ENCODE data around the gene VRK2.

VRK2 gene

DNA sequence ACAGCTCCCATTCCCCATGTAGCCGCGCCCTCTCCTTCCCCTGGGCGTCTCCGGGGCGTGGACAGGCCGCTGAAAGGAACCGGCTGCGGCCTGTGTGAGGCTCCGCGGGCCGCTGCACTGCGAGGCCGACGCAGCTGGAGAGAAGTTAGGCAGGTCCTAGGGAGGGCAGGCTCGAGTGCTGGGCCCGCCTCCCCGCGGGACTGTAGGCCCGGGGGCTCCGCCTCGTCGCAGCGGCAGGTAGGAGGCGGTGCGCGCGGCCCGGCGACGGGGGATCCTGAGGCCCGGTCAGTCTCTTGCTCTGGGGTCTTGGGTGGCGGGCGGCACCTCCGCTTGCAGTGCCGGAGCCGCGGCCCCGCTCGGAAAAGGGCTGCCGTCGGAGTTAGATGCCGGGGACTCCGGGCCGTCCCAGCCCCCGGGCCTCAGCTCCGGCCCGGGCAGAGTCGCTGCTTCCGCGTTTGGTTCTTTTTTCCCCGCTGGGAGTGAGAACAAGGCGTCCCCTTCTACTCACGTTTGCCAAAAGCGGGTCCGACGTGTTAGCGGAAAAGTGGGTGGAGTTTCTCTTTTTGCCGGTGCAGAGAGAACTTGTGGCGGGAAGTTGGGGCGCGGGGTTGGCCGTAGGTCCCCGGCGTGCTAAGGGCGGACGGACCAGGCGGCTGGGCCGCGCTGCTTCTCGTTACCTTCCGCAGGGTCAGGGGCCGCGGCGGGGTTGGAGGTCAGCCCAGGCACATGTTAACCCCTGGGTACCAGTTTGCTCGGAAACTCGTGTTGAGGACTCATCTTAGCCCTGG, at the start of gene VRK2:
Gene VRK2 (plus strand): TSS at position 222 of the 788 bp plus-strand sequence. CDS start 2,026 bp downstream, outside the sequence.
- in situ Hi-C loops (cut with MboI; ENCODE audit: low pct_unique_long_range_greater_than_20kb, low sequenced_read_pairs) = no loop called here
- peak; percentile 96 for DNase-seq

DNA sequence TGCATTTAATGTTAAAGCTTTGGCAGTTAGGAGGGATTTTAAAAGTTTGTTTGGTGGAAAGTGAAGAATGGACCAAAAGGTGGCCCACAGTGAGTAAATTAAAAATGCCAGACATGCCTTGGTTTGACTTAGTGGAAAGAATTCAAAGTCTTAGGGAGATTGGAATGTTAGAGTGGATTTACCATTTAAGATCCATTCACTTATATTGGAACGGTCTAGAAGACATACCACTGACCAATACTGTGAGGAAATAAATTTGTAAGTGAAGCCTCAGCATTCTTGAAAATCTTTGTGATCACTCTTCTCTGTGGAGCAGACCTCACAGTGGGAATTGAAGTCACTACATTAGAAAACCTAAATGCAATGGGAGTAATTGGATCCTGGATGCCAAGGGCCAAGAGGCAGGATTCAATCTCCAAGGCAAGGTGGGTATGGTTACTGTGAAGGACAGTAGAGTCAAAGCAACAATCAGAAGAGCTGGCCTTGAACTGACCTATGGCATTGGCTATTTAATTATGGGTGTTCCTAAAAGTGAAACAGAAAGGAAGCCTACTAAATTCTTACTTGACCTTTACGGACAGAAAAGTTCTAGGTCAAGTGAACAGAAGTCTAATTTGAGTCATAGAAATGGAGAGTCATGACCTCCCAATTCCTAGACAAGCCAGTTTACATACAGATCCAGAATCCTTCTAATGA, 40.2 kb upstream of the VRK2 start:
- DNase-seq = no peak
- in situ Hi-C loops (cut with MboI; ENCODE audit: low pct_unique_long_range_greater_than_20kb, low sequenced_read_pairs) = no loop called here

DNA sequence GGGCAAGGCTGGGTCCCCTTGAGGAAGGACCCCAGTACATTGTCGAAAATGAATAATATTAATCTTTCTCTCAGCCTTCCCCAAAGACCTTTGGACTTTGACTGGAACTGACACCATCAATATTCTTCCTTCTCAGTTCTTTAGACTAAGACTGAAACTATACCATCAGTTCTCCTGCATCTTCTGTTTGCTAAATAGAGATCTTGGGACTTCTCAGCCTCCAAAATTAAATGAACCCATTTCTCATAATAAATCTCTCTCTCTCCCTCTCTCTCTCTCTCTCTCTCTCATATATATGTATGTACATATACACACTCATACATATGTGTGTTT, 39.7 kb upstream of the VRK2 start:
- in situ Hi-C loops (cut with MboI; ENCODE audit: low pct_unique_long_range_greater_than_20kb, low sequenced_read_pairs) = no loop called here
- no peak for DNase-seq

DNA sequence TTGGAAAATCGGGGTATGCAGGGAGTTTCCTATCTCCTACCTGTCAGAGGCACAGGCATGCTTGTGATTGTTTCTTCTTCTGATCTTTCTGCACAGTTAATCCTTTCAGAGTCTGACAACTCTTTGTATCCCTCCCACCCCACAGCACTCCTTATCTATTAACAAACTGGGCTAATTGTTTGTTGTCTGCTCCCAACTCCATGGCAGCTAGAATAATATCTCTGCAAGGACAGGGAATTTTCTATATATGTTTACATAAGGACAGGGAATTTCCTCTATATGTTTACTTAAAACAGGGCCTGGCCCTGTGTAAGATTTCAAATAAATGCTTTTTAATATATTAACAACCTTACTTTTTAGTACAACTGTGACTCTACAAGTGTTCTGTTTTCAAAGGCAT, 36.0 kb upstream of the VRK2 start:
- no peak for DNase-seq
- in situ Hi-C loops (cut with MboI; ENCODE audit: low pct_unique_long_range_greater_than_20kb, low sequenced_read_pairs) = no loop called here

DNA sequence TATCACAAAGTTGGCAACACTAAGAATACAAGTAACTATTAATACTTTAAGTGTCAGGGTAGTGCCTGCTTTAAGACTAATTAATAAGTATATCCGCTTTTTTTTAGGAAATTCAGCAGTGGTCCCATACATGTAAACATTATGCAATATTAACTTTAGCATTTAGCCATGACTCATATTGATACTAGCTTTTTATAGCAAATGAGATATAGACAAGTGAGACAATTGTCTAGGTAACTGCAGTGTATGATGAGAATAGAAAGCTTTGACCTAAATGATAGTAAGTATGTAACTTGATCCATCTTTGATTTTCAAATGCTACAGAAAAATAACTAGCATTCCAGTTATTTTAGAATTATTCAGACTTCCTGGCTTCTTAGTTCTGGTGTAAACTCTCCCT, 27.4 kb upstream of the VRK2 start:
- no peak for DNase-seq

DNA sequence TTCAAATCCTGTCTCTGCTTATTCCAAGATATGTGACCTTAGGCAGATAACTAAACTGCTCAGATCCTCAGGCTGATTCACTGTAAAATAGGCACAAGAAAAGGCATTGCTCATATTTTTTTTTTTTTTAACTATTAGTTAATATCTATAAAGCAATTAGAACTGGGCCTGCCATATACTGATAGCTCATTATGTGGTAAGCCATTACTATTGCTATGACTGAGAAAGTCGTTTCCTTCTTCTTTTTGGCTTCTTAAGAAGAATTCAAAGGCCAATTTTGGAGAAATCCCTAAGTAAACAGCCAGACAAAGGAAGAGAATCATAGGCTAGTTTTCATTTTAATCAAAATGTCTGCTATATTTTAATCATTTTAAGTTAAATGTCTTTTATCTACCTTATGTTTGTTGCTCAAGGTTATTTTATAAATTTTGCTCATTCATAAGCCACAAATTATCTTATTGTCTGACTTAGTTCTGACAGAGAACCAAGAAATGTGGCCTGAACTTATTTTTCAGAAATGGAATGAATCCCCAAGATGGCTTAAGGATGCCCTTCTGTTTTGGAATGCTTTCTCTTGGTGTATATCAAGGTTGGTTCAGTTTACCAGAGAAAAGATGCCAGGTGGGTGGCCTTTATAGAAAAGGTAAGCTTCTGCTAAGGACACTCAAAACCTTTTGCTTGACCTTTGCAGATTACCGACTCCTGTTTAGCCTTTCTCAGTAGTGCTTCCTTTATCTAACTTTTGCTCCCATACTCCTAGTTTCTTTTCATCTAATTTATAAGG, 21.3 kb upstream of the VRK2 start:
- in situ Hi-C loops (cut with MboI; ENCODE audit: low pct_unique_long_range_greater_than_20kb, low sequenced_read_pairs) = no loop called here
- no peak for DNase-seq

More for the DNA sequence above, 27.4 kb upstream of the VRK2 start:
- in situ Hi-C loops (cut with MboI; ENCODE audit: low pct_unique_long_range_greater_than_20kb, low sequenced_read_pairs) = no loop called here

DNA sequence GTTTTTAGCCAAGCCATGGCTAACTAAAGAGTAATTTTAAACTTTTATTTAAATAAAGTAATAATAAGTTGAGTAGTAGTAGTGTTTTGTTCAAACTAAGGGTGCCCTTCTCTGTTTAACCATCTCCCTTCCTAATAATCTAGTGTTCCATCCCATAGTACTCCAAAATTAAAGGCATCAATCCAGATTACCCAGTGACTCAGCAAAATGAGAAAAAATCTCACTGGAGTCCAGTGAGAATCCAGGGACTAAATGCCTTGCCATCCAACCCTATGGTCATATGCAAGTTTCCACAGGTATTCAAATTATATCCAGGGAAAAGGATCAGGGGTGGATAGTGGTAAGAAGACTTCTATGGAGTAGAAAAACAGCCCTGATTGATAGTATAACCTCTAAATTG, 19.6 kb upstream of the VRK2 start:
- no peak for DNase-seq
- in situ Hi-C loops (cut with MboI; ENCODE audit: low pct_unique_long_range_greater_than_20kb, low sequenced_read_pairs) = no loop called here

DNA sequence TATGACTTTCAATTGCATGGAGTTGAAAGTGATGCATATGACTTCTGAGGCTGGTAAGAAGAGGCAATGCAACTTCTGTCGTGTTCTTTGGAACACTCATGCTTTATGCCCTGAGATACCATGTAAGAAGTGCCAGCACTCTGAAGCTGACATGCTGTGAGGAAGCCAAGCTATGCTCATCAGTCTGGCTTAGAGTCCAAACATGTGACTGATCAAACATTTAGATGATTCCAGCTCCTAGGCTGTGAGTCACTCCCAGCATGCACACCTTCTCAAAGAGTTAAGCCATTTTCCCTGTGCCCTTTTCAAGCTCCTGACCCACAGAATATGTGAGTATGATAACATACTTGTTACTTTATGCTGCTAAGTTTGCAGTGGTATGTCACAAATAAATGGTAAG, 15.8 kb upstream of the VRK2 start:
- DNase-seq = no peak
- in situ Hi-C loops (cut with MboI; ENCODE audit: low pct_unique_long_range_greater_than_20kb, low sequenced_read_pairs) = no loop called here

DNA sequence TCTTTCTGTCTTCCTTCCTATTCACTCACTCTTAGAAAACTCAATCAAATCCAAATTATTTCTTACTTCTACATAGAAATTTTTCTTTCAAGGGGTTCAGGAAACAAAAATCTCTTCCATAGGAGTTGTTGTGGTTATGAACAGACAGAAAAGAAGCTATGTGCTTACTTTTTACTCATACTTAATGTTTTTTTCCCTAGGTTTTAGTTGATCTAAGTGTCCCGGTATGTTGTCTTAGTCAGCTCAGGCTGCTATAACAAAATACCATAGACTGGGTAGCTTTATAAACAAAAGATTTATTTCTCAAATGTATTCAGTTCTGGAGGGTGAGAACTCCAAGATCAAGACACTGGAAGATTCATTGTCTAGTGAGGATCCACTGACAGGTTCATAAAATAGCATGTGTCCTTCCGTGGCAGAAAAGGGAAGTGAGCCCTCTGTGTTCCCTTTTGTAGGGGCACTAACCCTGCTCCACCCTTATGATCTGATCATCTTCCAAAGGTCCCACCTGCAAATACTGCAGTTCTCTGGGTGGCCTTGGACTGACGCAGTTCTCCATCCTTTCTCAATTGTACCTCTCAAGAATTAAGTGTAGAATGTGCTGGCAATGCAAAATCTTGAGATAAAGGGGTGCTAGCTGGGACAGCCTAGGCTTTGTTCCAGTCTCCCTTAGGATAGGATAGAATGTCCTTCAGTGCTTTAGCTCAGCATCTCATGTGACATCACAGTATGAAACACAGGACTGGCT, 14.4 kb upstream of the VRK2 start:
- in situ Hi-C loops (cut with MboI; ENCODE audit: low pct_unique_long_range_greater_than_20kb, low sequenced_read_pairs) = no loop called here
- peak; percentile 69 for DNase-seq

DNA sequence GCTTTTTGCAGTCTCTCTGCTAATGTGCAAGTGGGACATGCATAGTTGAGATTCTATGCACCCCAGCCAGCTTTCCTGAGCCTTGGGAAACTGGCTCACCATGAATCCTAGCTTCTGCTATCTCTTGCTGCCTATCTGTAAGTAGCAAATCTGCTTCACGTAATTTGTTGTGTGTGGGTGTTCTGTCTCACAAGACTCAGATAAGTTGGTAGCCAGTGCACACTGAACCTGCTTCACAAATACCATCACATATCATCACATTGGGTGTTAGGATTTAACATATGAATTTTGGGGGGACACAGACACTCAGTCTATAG, 13.9 kb upstream of the VRK2 start:
- in situ Hi-C loops (cut with MboI; ENCODE audit: low pct_unique_long_range_greater_than_20kb, low sequenced_read_pairs) = no loop called here
- no peak for DNase-seq

DNA sequence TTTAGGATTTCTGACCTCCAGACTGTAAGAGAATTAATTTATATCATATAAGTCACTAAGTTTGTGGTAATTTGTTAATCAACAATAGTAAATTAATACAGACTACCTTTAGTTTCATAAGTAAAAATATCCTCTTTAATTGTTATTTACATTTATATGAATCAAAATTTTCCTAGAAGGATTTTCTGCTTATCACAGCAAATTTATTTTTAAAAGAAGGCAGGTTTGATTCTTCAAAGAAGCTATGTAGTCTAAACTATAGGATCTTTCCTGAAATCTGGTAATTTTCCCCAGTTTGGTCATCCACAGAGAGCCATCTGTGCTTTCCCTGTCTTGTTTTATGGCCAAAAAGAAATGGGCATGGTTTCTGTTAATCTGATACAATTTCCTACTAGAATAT, 13.1 kb upstream of the VRK2 start:
- in situ Hi-C loops (cut with MboI; ENCODE audit: low pct_unique_long_range_greater_than_20kb, low sequenced_read_pairs) = no loop called here
- DNase-seq = no peak

DNA sequence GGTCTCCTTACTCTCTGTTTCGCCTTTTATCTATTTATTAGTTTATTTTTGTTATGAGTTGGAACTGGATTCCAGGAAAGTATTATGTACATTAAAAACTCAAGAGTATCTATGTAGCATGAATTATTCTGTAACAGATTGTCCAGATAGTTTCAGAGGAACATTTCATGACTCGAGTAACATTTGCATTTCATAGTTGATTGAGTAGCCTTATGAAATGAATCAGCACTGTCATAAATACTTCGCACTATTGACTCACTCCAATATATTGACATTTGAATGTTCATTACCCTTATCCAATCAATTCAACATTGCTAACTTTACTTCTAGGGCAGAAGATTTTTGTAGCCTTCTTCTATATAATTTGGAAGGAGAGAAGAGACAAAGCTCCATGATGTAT, 11.3 kb upstream of the VRK2 start:
- in situ Hi-C loops (cut with MboI; ENCODE audit: low pct_unique_long_range_greater_than_20kb, low sequenced_read_pairs) = no loop called here
- no peak for DNase-seq

DNA sequence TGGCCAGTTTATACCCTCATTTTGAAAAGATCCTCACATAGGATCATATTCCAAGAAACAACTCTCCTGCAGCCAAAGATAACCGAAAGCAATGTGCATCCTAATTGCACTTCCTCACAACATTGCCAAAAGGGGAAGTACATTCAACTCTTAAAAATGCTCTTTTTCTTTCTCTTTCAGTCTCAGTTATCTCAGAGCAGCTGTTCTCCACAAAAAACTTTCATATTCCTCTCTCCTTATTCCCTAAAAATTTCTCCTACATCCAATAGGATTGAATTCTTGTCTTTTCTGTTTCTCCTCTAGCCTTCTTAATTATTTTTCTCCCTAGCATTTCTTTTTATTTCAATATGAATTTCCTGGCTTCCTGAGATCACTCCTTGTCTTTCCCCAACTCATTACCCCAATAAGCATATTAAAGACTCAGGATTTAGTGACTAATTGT, 7.4 kb upstream of the VRK2 start:
- peak; percentile 87 for DNase-seq
- in situ Hi-C loops (cut with MboI; ENCODE audit: low pct_unique_long_range_greater_than_20kb, low sequenced_read_pairs) = no loop called here

DNA sequence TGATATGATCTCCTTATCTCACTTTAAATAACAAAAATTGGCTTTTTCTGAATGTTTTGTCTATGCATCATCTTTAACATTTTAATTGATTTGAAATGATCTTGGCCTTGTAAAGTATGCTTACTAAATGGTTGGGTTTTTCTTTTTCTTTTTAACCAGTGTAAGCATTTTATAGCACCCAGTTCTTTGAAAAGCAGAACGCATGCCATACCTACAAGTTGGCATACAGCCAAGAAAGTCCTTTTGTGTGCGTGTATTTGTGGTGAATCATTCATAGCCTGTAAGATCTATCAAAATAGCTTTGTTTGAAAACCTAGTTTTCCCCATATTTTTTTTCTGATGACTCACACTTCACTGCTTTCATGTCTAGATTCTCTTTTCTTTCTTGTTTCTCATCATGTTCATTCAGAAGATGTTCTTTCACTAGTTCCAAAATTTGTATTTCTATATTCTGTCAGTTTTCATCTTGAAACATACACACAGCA, 4.1 kb upstream of the VRK2 start:
- DNase-seq = peak; percentile 76
- in situ Hi-C loops (cut with MboI; ENCODE audit: low pct_unique_long_range_greater_than_20kb, low sequenced_read_pairs) = no loop called here

DNA sequence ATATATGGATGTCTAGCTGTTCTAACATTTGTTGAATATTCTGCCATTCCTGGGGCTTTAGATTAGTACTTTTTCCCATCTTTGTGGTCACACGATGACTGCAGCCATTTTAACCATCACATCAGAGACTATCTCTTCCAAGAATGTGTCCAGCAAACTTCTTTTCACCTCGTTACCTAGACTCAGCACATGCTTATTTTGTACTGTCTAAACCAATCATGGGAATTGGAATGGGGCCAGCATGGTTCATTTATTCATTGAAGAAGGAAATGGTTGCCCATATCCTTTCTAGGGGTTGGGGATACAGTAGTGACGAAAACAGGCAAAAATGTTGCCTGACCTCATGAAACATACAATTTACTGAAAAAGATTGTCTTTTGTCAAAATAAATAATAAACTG, 2.5 kb upstream of the VRK2 start:
- in situ Hi-C loops (cut with MboI; ENCODE audit: low pct_unique_long_range_greater_than_20kb, low sequenced_read_pairs) = no loop called here
- DNase-seq = no peak

DNA sequence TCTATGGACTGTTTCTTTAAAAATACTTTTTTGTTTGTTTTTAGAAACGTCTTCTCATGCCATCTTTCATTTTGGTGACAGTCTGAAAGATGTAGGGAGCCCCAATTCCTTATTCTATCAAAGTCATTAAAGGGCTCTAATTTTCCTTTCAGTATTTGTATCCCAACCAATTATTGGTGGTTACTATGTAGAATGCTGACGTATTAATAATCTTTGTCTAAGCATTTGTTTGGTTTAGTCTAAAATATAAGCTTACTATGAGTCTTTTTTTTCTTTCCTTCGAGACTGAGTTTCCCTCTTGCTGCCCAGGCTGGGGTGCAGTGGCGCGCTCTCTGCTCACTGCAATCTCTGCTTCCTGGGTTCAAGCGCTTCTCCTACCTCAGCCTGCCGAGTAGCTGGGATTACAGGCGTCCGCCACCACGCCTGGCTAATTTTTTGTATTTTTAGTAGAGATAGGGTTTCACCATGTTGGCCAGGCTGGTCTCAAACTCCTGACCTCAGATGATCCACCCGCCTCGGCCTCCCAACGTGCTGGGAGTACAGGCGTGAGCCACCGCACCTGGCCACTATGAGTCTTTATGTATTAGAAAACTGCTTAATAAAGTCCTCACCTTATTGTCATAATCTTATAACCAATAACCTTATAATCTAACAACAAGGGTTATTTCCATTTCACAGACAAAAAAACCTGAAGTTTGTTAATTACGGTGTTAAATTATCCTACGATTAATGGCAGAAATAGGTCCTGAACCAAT, 849 bp upstream of the VRK2 start:
- in situ Hi-C loops (cut with MboI; ENCODE audit: low pct_unique_long_range_greater_than_20kb, low sequenced_read_pairs) = no loop called here
- DNase-seq = no peak

DNA sequence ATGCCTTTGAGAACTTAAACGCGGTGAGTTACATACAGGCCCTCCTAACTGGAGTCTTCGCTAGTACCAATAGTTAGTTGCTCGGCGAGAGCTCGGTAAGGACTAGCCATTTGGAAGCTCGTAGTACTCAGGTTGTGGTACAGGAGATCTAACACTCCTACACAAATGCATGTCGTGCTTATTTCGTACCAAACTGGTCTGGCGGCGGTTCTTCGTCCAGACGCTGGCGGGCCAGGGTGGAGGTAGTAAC, 346 bp upstream of the VRK2 start:
- in situ Hi-C loops (cut with MboI; ENCODE audit: low pct_unique_long_range_greater_than_20kb, low sequenced_read_pairs) = no loop called here
- no peak for DNase-seq

DNA sequence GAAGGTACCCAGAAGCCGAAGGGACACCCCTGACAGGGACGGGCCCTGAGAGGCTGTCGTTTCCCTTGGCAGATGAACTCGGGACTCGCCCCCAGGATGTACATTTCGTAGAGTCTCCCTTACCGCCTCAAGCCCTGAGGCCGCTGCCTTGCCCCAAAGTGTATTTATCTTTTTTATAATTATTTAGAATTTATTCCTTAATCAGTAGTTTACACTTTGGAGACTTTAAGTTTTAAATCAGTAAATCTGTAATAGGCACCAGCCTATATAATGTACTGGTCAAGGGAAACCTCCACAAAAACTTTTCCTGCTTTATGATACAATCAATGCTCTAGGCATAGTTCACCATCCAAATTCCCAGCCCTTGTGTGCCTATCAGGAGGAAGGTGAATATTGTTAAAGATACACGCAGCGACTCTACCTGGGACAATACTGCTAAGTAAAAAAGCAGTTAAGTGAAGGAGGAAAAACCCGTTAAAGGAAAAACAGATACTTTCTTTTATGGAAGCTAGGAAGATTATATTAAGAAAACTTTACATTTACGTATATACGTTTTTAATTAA, 848 bp downstream of the VRK2 start:
- in situ Hi-C loops (cut with MboI; ENCODE audit: low pct_unique_long_range_greater_than_20kb, low sequenced_read_pairs) = no loop called here
- no peak for DNase-seq

DNA sequence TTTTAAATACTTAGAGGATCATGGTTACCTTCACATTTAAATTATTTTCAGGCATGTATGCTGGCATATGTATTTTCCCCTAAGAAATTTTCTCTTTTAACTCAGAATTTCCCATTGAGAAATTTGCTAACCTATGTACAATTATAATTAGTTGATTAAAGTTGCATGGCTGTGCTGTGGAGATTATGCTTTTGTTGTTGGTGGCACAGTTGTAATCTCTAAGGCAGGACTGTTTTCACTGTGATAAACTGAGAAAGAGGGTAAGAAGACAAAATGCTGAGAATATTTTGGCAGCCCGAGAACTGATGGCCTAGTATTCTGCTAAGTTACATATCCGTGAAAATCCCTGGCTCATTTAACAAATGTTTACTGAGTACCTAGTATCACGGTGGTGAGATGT, 1.4 kb downstream of the VRK2 start:
- no peak for DNase-seq
- in situ Hi-C loops (cut with MboI; ENCODE audit: low pct_unique_long_range_greater_than_20kb, low sequenced_read_pairs) = no loop called here
